Progenitor cell of endocrine pancreas (in vitro differentiated cells): ENCODE measurements around the gene MAP3K5. TPM values are rescaled to one million over a fixed set of nuclear protein-coding genes. Genes with fewer than 3 reads are reported as not detected.

Experiments used
- DNase-seq: peaks from one replicate; pipeline ENCODE4 v3.0.0; 2021; ENCODE audit warnings: low spot score; ENCODE audit not compliant: unreplicated experiment
- H3K27ac Mint-ChIP-seq: 2 replicates; pipeline ENCODE4 v1.8.0; 2021; ENCODE audit warnings: mild to moderate bottlenecking, moderate library complexity, mixed read lengths
- H3K27me3 Mint-ChIP-seq: 2 replicates; pipeline ENCODE4 v1.8.0; 2021; ENCODE audit warnings: mixed read lengths
- H3K36me3 Mint-ChIP-seq: 2 replicates; pipeline ENCODE4 v1.8.0; 2022; ENCODE audit warnings: mixed read lengths; ENCODE audit not compliant: insufficient read depth
- H3K4me1 Mint-ChIP-seq: 2 replicates; pipeline ENCODE4 v1.8.0; 2021; ENCODE audit warnings: low read depth, mixed read lengths
- H3K4me3 Mint-ChIP-seq: 2 replicates; pipeline ENCODE4 v1.8.0; 2021; ENCODE audit warnings: low read depth, mild to moderate bottlenecking, moderate library complexity, mixed read lengths
- H3K9me3 Mint-ChIP-seq: 2 replicates; pipeline ENCODE4 v1.8.0; 2021; ENCODE audit warnings: low read depth, mixed read lengths
- total RNA-seq: library from RNA; stranded (reverse); gene quantifications from 2 replicates; pipeline ENCODE4 v1.2.1, GENCODE V29; 2021
- TF ChIP-seq, protein P1 (sequence below): fragments of 200-600 bp; sonication (generic); IDR thresholded peaks from one replicate; pipeline ENCODE4 v1.5.0; 2021; ENCODE audit warnings: antibody characterized with exemption, mild to moderate bottlenecking; ENCODE audit not compliant: unreplicated experiment

Gene MAP3K5
- total RNA-seq, 1 donor from 2014 or later = 1.1 TPM

- TF ChIP-seq, protein P1, sequence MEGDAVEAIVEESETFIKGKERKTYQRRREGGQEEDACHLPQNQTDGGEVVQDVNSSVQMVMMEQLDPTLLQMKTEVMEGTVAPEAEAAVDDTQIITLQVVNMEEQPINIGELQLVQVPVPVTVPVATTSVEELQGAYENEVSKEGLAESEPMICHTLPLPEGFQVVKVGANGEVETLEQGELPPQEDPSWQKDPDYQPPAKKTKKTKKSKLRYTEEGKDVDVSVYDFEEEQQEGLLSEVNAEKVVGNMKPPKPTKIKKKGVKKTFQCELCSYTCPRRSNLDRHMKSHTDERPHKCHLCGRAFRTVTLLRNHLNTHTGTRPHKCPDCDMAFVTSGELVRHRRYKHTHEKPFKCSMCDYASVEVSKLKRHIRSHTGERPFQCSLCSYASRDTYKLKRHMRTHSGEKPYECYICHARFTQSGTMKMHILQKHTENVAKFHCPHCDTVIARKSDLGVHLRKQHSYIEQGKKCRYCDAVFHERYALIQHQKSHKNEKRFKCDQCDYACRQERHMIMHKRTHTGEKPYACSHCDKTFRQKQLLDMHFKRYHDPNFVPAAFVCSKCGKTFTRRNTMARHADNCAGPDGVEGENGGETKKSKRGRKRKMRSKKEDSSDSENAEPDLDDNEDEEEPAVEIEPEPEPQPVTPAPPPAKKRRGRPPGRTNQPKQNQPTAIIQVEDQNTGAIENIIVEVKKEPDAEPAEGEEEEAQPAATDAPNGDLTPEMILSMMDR = no peak
- peaks cover 4% of the 10 kb centered on the region for H3K9me3 Mint-ChIP-seq
- H3K4me1 Mint-ChIP-seq = no peaks in the 10 kb centered on the region
- H3K4me3 Mint-ChIP-seq = no peak overlapping the region
- H3K27ac Mint-ChIP-seq = no peak overlapping the region
- no peak for DNase-seq
- no peaks in the 10 kb centered on the region for H3K36me3 Mint-ChIP-seq
- no peaks in the 10 kb centered on the region for H3K27me3 Mint-ChIP-seq
Observed at GRCh38 chr6:136732889-136733288, 59.4 kb downstream of the MAP3K5 start.

DNA sequence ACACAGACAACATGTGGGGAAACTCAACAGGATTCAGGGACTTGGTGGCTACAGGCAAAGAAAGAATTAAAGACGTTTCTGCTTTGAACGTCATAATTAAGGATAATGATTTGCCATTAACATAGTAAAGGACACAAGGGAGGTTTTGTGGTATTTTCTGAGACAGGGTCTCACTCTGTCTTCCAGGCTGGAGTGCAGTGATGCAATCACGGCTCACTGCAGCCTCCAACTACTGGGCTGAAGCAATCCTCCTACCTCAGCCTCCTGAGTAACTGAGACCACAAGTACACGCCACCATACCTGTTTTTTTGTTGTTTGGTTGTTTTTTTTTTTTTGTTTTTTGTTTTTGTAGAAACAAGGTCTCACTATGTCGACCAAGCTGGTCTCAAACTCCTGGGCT lies 62.4 kb downstream of the MAP3K5 start:
- no peak overlapping the region for H3K27ac Mint-ChIP-seq
- H3K4me3 Mint-ChIP-seq = no peak overlapping the region
- DNase-seq = no peak
- TF ChIP-seq, protein P1 = no peak
- H3K27me3 Mint-ChIP-seq = no peaks in the 10 kb centered on the region
- no peaks in the 10 kb centered on the region for H3K4me1 Mint-ChIP-seq
- no peaks in the 10 kb centered on the region for H3K36me3 Mint-ChIP-seq
- peaks cover 7% of the 10 kb centered on the region for H3K9me3 Mint-ChIP-seq

- Mint-ChIP-seq H3K4me1 (no peaks in the 10 kb centered on the region), H3K4me3 (no peak overlapping the region), H3K27me3 (no peaks in the 10 kb centered on the region), H3K9me3 (peaks cover 7% of the 10 kb centered on the region), H3K27ac (no peak overlapping the region), H3K36me3 (no peaks in the 10 kb centered on the region)
- TF ChIP-seq, protein P1 = no peak
- DNase-seq = no peak
Observed at GRCh38 chr6:136728976-136729515, 63.2 kb downstream of the MAP3K5 start.

GRCh38 chr6:136728033-136728939 lies 64.0 kb downstream of the MAP3K5 start:
- Mint-ChIP-seq H3K36me3 (no peaks in the 10 kb centered on the region), H3K4me1 (peaks cover 4% of the 10 kb centered on the region), H3K4me3 (no peak overlapping the region), H3K27me3 (no peaks in the 10 kb centered on the region), H3K27ac (no peak overlapping the region), H3K9me3 (peaks cover 7% of the 10 kb centered on the region)
- no peak for DNase-seq
- TF ChIP-seq, protein P1 = no peak

GRCh38 chr6:136726837-136727557 lies 65.3 kb downstream of the MAP3K5 start:
- Mint-ChIP-seq H3K27me3 (no peaks in the 10 kb centered on the region), H3K4me3 (no peak overlapping the region), H3K4me1 (peaks cover 4% of the 10 kb centered on the region), H3K9me3 (peaks cover 7% of the 10 kb centered on the region), H3K27ac (no peak overlapping the region), H3K36me3 (no peaks in the 10 kb centered on the region)
- TF ChIP-seq, protein P1 = no peak
- DNase-seq = no peak
